Left cardiac atrium (tissue), 4 donors: ENCODE data around the gene PLAGL2. TPM values are rescaled to one million over a fixed set of nuclear protein-coding genes. Genes with fewer than 3 reads are reported as not detected.
A peak's percentile ranks its signal among the peaks of the same experiment; 100 is the strongest.
"Not testable (repeated sequence)": the region's sequence is repeated elsewhere in the genome, so short reads cannot be mapped to it uniquely, and the experiment has no call there.

ENCODE experiments used
- ATAC-seq, 2 donors: fragments of 200-7000 bp; cut with Tn5 transposase; one replicate each; pipeline ENCODE4 v1.9.1; 2020; ENCODE audit warnings: mild to moderate bottlenecking in 2 of 2, moderate library complexity in 2 of 2
- DNase-seq: peaks from one replicate; pipeline ENCODE4 v3.0.0-alpha.2; 2020
- intact Hi-C, 2 donors: fragments of 100-400 bp; cut with DNase I; formaldehyde crosslinking; loops; one replicate each; pipeline versions ENCODE4 v1.14.1 to v1.15.1; 2022 to 2023
- total RNA-seq, 2 donors: library from RNA; stranded (reverse); fragmentation: NEBNext Ultra II Directional; extraction: Animal tissue kit (Norgen Biotek cat#: 25700); gene quantifications; one replicate each; pipeline ENCODE4 v1.2.1, GENCODE V29; 2021
- donor health status: DM: no; HTN: yes; CAD: no.
- donor health status: DM: no; HTN: yes; CAD: no; lungs with severe emphysema.
- donor health status: DM: yes; HTN: yes; CAD: no.
- donor health status: Dilated cardiomyopathy.

PLAGL2 gene
- total RNA-seq, 2 donors from 2014 or later = 6.9 to 8.0 TPM

DNA sequence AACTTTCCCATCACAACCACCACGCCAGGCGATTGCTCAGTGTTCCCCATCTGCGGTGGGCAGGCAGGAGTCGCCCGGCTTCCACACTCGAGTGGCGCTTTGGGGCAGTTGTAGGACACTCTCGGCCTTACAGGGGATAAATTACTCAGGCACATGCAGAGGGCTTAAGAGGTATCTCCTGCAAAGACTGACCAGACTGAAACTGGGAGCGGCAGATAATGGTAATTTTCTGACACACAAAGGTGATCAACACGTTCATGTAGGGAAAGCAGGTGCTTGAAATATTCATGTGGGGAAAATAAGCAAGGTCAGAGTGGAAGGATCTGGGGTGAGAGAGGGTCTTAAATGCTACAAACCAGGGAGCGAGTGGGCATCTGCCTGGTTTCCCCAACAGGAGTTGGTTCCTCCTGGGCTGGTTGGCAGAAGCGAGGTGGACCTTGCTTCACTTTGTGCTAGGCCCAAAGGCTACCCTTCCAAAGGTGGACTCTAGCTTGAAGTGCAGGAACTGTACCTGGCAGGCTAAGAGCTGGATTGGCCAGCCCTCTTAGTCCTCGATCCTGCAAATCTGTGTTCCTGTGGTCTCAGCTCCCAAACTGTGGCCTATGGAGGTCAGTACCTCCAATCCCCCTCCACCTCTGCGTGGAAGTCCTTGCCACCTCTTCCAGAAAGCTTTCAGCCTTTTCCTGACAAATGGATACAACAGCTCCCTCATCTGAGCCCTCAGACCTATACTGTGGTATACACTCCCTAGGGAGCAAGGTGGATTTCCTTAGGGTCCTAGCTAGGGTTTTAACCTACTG is 16.7 kb downstream of the PLAGL2 start:
- no peak for ATAC-seq
- no peak for DNase-seq
- intact Hi-C loops = no loop called here

DNA sequence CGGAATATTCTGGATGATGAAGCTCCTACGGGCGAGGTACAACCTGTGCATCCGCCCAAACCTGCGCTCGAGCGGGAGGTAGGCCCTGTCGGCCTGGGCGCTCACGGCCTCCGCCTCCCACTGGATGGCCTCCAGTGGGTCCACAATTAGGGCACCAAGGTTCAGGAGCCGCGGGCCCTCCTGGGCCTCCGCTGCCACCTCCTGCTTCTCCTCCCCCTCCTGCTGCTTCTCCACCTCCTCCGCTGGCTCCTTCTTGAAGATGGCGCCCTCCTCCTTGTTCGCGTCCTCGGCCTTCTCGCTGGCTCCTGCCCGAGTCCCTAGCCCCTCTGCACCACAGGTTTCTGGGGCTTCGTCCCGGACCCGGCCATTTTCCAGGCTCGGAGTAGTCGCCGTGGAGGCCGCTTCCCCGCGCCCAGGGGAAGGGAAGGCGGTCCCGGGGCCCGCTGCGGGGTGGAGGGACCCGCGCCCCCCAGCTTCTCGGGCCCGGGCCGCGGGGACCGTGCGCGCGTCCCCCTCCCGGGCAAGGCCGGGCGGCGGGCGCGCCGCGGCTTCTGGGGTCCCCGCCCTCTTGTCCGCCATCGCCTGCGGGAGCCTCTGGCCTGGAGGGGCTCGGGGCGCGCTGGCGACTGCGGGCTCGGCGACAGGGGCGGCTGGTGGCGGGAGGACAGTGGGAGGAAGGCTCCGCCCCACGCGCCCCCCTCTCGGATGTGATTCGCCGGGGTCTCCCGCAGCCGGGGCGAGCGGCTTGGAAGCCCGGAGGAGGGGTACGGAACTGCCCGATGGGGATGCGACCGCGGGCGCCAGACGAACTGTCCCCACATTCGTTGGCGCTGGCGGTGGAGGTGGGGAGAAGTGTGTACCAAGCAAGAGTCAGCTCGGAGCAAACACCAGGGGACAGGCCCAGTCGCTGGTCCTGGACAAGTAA is 17.6 kb downstream of the PLAGL2 start:
- intact Hi-C loops = no loop called here

GRCh38 chr20:32189123-32189410 is 18.5 kb downstream of the PLAGL2 start:
- ATAC-seq (no peak), DNase-seq (no peak)
- intact Hi-C loops = no loop called here

More for the DNA sequence above, 17.6 kb downstream of the PLAGL2 start:
- ATAC-seq (peak; percentile 47 to 65), DNase-seq (peak; percentile 56)

- intact Hi-C loops = no loop called here
- DNase-seq = no peak
- no peak for ATAC-seq
Measured at GRCh38 chr20:32188376-32189122, 19.0 kb downstream of the PLAGL2 start.

- ATAC-seq = no peak
- no peak for DNase-seq
- intact Hi-C loops = no loop called here
Measured at GRCh38 chr20:32186506-32186905, 21.0 kb downstream of the PLAGL2 start.

DNA sequence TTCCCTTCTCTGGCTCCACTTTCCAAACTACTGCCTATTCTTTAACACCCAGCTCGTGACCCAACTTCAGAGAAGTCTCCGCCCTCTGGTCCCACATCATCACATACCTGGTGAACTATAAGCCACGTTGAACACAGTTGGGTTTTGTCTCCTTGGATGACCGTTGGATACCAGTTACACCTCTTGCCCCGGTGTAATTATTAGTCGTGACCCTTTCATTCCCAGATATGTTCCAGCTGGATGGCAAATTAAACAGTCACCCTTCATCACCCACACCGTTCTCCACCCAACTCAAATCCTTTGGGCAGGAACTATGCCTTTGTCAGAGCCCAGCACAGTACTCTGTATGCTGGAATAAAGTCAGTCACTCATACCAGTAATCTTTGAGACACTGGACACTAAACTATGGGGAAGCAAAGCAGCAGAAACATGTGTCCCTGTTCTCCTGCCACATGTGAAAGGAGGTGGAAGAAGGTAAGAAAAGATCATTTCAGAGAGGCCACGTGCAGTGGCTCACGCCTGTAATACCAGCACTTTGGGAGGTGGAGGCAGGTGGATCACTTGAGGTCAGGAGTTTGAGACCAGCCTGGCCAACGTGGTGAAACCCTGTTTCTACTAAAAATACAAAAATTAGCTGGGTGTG is 22.5 kb downstream of the PLAGL2 start:
- intact Hi-C loops = no loop called here
- no peak for DNase-seq
- no peak for ATAC-seq

- DNase-seq = no peak
- intact Hi-C loops = no loop called here
- no peak for ATAC-seq
Measured at GRCh38 chr20:32183947-32184635, 23.5 kb downstream of the PLAGL2 start.

DNA sequence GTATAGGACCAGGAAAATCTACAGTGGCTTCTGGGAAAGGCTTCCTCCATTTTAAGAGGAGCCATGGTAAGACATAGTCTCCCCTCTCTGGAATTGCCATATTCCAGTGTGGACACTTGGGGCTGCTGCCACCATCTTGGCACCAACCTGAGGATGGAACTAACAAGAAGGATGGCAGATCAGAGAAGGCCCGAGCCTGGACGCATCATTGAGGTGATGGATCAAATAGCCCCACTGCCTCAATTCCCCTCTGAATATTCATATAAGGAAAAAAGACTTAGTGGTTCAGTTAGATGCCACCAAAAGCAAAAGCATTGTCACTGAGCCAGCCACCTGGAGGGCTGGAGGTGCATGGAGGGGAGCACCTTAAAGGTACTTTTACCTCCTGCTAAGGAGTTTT is 25.9 kb downstream of the PLAGL2 start:
- intact Hi-C loops = no loop called here
- ATAC-seq (no peak), DNase-seq (no peak)

GRCh38 chr20:32179934-32180333 is 27.6 kb downstream of the PLAGL2 start:
- intact Hi-C loops = no loop called here
- ATAC-seq = no peak
- DNase-seq = no peak

DNA sequence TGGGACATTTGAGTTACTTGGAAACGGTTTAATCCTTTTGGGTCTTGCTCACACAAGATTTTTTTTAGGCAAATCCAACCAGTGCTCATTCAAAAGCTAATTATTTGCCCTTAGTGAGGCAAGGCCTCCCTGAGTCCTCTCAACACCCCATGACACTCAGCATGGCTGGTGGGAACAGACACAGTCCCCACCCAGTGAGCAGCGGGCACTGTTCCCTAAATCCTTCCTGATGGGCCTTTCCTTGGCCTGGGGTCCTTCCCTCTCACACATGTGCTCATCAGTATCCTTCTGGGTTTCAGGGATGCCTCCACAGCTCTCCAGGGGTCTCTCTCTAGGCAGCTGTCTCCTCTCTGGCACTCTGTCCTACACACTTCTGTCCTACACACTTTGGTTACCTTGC is 28.0 kb downstream of the PLAGL2 start:
- DNase-seq (no peak), ATAC-seq (no peak)
- intact Hi-C loops = no loop called here

DNA sequence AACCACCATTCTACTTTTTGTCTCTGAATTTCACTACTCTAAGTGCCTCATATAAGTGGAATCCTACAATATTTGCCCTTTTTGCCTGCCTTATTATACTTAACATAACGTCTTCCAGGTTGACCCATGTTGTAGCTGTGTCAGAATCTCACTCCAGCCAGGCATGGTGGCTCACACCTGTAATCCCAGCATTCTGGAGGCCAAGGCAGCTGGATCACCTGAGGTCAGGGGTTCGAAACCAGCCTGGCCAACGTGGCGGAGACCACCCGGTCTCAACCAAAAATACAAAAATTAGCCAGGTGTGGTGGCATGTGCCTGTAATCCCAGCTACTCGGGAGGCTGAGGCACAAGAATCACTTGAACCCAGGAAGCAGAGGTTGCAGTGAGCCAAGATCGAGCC is 29.8 kb downstream of the PLAGL2 start:
- DNase-seq, ATAC-seq, intact Hi-C loops: not testable (repeated sequence)

- intact Hi-C loops = no loop called here
- DNase-seq (no peak), ATAC-seq (no peak)
Measured at GRCh38 chr20:32168184-32168910, 39.2 kb downstream of the PLAGL2 start.

GRCh38 chr20:32167552-32167951 is 40.0 kb downstream of the PLAGL2 start:
- intact Hi-C loops = no loop called here
- no peak for ATAC-seq
- DNase-seq = no peak

DNA sequence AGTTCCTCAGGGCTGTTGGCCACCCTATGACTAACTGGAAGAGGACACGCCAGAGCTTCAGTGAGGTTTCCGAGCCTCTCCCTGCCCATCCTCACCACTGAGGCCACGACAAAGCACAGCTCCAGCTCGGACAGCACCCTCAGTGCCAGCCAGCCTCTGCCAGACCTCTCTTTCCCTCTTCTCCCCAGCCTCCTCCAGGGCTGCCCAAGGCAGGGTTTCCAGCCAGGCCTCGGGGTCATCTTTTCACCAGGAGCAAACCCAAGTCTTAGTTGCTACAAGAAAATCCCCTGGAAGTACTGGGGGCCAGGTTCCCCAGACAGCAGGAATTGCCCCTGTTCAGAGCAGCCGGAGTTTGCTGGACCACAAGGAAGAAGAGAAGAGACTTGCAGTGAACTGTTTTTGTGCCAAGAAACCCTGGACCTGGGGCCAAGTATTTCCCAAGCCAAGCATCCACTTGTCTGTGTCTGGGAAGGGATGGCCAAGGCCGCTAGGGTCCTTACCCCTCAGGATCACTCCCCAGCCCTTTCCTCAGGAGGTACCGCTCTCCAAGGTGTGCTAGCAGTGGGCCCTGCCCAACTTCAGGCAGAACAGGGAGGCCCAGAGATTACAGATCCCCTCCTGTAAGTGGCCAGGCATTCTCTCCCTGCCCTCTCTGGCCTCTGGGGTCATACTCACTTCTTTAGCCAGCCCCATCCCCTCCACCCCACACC is 41.6 kb downstream of the PLAGL2 start:
- intact Hi-C loops = no loop called here
- ATAC-seq (peak; percentile 8 to 23), DNase-seq (no peak)

DNA sequence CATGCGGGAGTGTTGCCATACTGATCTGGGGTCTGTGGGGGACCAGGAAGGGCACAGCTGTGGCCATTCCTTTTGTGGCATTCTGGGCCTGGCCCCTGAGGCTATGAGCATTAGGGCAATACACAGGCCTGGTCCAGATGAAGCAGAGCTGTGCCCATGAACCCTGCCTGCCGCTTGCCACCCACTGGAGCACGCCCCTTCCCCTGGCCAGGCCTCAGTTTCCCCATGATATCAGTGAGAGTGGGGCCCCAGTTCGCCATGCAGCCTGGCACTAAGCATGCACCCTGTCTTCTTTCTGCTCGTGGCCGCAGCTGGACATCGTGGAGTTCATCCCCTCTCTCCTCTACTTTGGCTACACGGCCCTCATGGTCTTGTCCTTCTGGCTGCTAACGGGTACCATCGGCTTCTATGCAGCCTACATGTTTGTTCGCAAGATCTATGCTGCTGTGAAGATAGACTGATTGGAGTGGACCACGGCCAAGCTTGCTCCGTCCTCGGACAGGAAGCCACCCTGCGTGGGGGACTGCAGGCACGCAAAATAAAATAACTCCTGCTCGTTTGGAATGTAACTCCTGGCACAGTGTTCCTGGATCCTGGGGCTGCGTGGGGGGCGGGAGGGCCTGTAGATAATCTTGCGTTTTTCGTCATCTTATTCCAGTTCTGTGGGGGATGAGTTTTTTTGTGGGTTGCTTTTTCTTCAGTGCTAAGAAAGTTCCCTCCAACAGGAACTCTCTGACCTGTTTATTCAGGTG is 42.4 kb downstream of the PLAGL2 start:
- intact Hi-C loops = no loop called here
- DNase-seq (peak; percentile 58), ATAC-seq (peak; percentile 51 to 63)

GRCh38 chr20:32163951-32164350 is 43.6 kb downstream of the PLAGL2 start:
- ATAC-seq = no peak
- DNase-seq = no peak
- intact Hi-C loops = no loop called here

DNA sequence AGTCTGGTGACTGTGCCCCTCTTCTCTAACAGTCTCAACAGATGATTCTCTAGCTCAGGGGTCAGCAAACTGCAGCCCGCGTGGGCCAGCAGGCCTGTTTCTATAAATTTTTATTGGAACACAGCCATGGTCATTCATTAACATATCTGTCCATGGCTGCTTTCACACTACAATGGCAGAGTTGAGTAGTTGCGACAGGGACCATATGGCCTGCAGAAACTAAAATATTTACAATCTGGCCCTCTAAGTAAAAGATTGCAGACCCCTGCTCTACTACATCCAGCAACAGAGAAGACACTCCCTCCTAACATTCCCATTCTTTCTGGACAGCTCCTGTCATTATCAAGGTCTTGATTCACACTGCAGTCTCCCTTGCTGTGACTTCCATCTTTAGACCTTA is 45.2 kb downstream of the PLAGL2 start:
- no peak for DNase-seq
- intact Hi-C loops = no loop called here
- ATAC-seq = no peak
